GM18511 (cell line): ENCODE data around the gene SAPCD1.
"Not testable (repeated sequence)": the region's sequence is repeated elsewhere in the genome, so short reads cannot be mapped to it uniquely, and the experiment has no call there.

ENCODE experiments used
- ATAC-seq: cut with Tn5 transposase; IDR thresholded peaks from one replicate; pipeline ENCODE4 v1.9.1; 2021; ENCODE audit warnings: mild to moderate bottlenecking, moderate library complexity; ENCODE audit not compliant: unreplicated experiment

Gene SAPCD1

DNA sequence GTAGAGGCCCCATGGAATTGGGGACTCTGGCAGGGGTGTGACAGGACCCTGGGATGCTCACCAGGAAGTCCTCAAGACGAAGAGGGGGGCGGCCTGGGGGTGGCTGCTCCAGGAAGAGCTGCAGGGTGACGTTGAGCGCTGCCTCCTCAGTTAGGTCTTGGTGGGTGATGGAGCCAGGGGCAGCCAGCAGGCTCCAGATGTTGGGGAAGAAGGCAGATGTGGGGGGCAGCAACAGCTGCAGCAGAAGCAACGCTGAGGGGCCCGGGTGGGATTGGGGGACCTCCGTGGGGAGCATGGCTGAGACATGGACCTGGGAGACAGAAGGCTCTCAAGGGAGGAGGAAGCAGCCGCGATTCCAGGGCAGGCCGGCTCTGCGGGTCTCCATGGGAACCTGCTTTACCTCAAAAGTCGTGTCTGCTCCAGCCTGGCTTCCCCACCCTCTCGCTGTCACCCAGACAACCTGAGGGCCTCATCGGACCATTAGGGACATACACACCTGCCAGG is 14.1 kb downstream of the SAPCD1 start:
- ATAC-seq, result no peak

- peak; percentile 91 for ATAC-seq
Observed at GRCh38 chr6:31776989-31777666, 14.7 kb downstream of the SAPCD1 start, which contains the start of gene VWA7. VWA7 (minus strand) TSS chr6:31777328; CDS start chr6:31776779, 549 bp downstream.

DNA sequence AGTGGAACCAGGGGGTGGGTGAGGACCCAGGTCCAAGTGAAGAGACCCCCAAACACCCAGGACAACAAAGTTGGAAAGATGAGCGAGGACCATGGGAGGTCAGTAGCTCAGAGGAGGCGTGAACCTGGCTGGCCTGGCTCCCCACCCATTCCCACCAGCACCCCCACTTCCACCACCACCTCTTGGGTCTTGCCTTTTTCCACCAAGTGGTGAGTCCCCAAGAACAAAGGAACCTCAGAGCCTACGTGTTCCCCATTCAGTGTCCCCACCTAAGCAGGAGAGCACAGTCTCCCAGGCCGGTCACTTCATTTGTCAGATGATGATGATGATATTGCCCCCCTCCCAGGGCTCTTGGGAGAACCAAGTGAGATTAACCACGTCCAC is 15.2 kb downstream of the SAPCD1 start:
- ATAC-seq, result no peak

- ATAC-seq, result no peak
Observed at GRCh38 chr6:31778193-31778592, 15.7 kb downstream of the SAPCD1 start.

GRCh38 chr6:31778999-31779885 is 16.8 kb downstream of the SAPCD1 start:
- no peak for ATAC-seq

GRCh38 chr6:31779908-31780307 is 17.5 kb downstream of the SAPCD1 start:
- ATAC-seq, result no peak

- ATAC-seq, result no peak
Observed at GRCh38 chr6:31780507-31781243, 18.2 kb downstream of the SAPCD1 start.

DNA sequence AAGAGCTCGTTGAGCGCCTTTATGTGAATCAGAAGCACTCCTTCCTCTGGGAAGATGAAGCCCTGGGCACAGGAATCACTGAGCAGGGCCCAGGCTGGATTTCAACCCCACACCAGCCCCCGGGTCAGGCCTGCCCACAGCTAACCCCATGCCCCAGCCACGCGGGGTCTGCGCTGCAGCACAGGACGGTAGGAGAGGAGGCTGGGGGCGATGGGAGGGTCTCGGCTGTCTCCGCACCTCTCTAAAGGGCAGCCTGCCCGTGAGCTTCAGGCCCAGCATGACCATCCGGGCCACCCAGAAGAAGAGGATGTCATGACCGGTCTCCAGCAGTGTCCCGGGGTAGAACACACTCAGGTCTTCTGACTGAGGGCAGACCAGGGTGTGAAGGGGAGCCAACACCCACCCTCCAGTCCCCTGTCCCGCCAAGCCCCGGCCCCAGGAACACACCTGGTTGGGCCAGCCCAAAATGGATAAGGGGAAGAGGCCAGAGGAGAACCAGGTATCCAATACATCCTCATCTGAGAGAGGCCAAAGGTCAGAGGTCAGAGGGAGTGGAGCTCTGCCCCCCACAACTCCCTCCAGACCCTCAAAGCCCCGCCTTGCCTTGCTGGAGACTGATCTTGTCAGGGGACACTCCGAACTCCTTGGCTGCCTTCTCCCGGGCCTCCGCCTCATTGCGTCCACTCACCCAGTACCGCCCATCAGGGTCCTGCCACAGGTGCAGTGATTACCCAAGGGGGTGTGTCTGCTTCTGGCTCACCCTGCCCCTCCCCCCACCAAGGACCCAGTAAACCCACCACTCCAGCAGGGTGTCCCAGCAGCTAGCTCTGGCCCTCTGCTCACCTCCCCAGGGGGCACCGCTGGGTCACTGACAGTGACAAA is 19.0 kb downstream of the SAPCD1 start:
- no peak for ATAC-seq

DNA sequence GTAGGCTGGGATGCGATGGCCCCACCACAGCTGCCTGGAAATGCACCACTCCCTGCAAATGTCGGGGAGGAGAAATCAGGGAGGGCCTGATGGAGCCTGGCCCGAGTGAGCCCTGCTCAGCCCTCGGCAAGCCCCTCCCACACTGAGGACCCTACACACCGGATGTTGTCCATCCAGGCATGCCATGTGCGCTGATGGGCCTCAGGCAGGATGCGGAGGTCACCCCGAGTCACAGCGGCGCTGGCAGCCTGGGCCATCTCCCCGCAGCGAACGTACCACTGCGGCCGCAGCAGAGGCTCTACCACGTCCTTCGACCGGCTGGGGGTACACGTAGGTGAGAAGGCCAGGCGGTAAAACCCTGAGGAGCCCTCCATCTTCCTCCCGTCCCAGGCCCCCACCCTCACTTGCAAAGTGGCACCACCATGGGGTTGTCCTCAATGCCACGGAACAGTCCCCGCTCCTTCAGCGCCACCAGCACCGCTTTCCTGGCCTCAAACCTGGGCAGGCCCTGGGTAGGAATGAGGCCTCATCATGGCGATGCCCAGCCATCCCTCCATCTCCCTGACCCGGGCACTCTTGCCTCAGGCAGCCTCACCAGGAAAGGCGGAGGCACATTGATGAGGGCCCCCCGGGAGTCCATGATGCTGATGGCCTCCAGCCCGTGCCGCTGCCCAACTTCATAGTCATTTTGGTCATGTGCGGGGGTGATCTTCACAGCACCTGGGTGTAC is 19.8 kb downstream of the SAPCD1 start:
- no peak for ATAC-seq

DNA sequence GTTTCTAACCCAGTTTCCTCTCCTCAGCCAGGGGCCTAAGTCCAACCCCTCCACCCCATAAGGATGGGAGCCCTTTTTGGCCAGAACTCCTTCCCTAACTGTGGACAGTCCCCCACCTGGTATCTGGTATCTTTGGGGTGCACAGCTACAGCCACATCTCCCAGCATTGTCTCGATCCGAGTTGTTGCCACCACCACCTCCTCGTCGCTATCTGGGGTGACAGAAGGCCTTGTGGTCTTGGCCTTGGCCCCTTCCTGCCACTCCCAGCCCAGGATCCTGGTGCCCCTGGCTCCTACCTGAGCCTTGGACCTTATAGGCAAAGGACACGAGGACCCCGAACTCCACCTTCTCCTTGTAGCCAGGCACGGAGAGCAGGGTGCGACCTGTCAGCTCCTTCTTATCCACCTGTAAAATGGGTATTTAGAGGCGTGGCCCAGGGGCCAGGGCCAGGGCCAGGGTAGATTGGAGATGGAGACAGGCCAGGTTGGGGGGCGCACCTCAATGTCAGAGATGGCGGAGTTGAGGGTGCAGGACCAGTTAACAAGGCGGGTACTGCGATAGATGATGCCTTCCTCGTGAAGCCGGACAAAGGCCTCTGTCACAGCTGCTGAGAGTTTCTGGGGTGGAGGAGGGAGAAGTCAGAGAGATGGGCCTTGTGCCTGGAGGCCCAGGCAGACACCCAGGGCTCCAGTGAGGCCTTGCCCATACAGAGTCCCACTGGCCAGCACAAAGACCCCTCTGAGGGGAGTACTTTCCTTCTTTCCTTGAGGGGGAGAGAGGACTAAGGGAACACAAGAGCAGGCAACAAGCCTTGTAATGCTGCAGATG is 21.9 kb downstream of the SAPCD1 start:
- no peak for ATAC-seq

DNA sequence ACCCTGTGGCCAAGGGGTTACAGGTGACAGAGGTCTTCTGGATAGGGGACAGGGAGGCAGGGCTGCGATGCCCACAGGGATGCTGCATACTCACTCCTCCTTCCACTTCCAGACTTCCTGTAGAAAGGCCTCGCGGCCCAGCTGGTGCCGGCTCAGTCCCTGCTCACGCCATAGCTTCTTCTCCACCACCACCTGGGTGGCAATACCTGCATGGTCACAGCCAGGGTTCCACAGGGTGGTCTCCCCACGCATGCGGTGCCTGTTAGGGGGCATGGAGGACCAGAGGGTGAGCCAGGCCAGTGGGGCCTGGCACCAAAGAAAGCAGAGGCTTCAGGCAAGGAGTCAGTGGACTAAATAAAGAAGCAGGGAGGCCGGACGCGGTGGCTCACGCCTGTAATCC is 23.0 kb downstream of the SAPCD1 start:
- no peak for ATAC-seq

DNA sequence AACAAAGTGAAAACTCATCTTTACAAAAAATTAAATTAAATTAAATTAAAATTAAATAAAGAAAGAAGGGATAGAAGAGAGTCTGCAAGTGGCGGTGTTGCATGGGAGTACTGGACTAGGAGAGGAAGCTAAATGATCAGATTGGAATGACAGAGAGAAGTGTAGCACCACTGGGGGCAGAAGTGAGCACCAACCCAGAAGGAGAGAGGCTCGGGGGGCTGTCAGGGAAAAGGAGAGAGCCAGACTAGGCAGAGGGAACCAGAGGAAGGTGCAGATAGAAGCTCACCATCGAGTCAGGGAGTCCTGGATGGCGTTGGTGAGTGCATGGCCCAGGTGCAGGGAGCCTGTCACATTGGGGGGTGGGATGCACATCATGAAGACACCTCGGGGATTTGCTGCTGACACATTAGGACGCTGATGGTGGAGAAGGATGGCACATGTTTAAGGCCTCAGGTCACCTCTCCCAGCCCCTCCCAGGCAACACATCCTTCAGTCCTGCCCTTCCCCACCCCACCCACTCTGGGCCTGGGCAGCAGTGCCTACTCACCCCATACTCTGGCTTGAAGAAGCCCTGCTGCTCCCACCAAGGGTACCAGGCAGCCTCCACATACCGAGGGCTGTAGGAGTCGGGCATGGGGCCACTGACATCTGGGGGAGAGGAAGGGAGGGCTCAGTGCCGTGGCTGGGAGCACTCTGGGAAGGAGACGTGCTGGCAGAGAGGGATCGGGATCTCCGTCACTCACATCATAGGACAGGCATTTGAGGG is 29.1 kb downstream of the SAPCD1 start:
- ATAC-seq, result no peak

GRCh38 chr6:31792090-31792374 is 29.6 kb downstream of the SAPCD1 start:
- no peak for ATAC-seq

DNA sequence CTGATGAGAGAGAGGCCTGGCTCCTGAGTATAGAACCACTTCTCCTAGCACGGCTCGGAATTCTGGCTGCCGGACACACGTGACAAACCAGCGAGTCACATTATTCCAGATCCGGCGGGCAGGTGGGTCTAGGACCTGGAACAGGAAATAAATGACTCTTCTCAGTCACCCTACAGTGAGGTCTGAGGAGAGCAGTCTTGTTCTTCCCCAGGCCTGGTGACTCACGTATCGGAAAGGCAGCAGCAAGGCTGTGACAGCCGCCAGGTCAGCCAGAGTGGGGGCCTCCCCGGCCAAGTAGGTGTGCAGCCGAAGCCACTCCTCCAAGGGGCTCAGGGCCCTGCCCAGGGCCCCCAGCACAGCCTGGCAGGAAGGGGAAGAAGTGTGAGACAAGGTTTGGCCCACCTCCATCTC is 30.3 kb downstream of the SAPCD1 start:
- no peak for ATAC-seq

DNA sequence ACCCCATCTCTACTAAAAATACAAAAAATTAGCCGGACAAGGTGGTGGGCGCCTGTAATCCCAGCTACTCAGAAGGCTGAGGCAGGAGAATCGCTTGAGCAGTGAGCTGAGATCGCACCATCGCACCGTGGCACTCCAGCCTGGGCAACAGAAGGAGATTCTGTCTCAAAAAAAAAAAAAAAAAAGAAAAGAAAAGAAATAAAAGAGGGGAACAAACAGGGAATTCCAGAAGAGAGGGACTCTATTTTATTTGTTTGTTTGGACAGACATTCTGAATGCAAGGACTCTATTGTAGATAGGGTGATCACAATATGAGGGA is 31.4 kb downstream of the SAPCD1 start:
- not testable (repeated sequence) for ATAC-seq

DNA sequence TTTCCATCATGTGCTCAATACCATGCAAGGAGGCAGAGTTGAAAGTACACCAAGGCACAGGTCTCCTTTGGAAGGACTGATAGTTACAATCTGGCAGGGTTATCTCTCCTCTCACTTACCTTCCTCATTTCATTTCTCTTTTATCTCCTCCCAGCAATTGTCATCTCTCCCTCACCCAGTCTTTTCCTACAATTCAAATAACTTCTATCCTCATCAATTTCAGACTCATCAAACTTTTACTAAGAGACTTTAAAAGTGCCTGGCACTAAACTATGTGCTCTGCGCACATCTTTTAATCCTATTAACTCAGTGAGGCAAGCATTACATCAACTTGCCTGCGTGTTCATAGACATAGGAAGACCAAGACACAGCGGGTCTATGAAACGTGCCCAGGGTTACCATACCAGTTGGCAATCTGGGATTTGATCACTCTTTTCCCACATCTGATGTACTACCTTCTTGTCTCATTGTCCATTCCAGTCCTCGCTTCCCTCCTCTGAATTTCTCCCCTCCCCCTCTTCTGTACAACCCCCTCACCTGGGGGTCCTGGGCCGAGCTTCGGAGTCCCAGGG is 31.9 kb downstream of the SAPCD1 start:
- ATAC-seq, result no peak

DNA sequence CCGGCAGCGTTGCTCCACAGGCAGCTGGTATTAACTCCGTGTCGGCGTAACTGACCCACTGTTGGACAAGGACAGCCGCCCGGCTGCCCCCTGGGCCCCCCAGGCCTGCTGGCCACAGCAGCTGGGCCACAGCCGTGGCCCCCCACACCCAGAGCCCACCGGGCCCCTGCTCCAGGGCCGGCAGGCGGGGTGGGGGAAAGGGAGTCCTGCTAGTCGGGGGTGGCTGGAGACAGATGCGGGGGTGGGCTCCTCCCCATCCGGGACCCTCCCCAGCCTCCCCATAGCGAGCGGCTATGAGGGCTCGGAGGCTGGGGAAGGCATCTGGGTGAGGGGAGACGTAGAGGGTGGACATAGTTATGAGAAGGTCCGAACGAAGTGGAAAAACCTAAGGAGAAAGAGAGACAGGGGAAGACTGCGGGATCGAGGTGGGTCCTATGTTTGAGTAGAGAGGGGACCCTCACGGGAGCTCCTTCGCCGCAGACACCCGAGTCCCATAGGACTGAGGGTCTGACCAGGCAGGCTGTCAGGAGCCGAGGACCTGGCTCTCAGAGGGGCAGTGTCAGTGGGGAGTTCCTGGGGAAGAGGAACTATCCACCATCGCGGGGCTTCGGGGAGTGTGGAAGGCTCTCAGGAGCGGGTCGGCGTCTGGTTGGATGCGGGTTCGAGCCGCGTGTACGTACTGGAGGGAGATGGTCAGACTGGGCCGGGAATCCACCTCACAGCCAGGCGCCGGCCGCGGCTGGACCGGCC is 32.6 kb downstream of the SAPCD1 start:
- ATAC-seq, result peak; percentile 8
